ENCODE data around the gene FSIP1.
A peak's percentile ranks its signal among the peaks of the same experiment; 100 is the strongest.

Gene FSIP1

DNA sequence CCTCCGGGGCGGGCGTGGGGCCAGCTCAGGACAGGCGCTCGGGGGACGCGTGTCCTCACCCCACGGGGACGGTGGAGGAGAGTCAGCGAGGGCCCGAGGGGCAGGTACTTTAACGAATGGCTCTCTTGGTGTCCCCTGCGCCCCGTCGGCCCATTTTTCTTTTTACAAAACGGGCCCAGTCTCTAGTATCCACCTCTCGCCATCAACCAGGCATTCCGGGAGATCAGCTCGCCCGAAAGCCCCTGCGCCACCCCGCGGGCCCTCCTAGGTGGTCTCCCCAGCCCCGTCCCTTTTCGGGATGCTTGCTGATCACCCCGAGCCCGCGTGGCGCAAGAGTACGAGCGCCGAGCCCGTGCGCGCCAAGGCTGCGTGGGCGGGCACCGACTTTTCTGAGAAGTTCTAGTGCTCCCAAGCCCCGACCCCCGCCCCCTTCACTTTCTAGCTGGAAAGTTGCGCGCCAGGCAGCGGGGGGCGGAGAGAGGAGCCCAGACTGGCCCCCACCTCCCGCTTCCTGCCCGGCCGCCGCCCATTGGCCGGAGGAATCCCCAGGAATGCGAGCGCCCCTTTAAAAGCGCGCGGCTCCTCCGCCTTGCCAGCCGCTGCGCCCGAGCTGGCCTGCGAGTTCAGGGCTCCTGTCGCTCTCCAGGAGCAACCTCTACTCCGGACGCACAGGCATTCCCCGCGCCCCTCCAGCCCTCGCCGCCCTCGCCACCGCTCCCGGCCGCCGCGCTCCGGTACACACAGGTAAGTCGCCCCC, 202.0 kb downstream of the FSIP1 start, which contains the start of gene THBS1:
THBS1 (plus strand) TSS at position 595 of the 757 bp plus-strand sequence. CDS start 779 bp downstream, outside the sequence.
- peak; percentile 63 to 80 (median 70) for DNase-seq

GRCh38 chr15:39580117-39580484, 202.5 kb downstream of the FSIP1 start:
- peak; percentile 91 to 95 (median 95) for DNase-seq

DNA sequence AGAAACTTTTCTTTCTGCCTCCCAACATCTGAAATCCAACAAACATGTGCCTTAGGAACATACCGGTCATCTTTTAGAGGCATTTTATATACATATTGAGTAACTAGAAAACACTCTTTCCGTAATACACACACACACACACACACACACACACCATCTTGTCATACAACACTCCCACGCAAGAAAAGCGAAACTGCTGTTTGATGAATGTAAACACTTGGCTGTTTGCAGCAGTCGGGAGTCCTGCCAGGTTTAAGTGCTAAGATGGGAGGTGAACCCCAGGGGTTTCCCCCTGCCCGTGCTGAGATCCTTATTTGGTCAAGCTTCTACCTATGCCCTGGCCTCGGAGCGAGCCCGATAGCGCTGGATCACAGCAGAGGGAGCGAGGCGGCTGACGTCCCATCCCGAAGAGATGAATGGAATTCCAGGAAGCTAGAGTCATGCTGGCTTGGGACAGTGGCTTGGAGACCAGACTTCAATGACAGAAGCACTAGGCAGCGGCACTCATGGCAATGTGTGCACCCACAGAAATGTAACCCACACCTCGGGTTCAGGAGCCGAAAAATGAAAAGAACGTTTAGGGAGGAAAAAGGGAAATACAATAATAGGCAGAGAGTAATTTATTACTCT, 203.0 kb downstream of the FSIP1 start:
- DNase-seq, result peak; percentile 20 to 36 (median 27)

DNA sequence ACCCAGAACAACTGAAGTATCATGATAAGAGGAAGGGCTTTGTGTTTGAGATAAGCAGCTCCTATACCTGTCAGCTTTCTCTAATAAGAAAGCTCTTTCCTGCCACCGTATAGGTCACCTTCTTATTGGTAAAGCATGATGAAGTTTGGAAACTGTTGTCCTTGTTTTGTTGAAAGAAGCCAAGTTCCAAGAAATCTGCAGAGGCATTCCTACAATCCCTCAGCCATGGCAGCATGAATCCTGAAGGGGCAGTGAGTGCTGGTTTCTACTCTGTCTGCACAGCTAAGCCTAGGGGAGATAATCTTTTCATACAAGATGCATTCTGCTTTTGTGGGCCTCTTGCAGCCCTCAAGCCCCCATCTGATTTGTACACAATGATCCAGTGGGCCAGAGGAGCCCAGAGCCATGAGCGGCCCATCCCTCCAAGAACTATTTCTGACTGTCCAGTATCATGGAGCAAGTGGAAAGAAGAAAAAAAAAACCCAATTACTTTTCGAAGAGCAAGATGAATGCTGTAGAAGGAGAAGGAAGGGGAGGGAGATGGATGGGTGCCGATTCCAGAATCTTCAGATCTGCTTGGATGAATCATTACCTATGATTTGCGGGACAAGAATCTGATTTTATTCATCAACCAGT, 203.7 kb downstream of the FSIP1 start:
- DNase-seq, result no peak

DNA sequence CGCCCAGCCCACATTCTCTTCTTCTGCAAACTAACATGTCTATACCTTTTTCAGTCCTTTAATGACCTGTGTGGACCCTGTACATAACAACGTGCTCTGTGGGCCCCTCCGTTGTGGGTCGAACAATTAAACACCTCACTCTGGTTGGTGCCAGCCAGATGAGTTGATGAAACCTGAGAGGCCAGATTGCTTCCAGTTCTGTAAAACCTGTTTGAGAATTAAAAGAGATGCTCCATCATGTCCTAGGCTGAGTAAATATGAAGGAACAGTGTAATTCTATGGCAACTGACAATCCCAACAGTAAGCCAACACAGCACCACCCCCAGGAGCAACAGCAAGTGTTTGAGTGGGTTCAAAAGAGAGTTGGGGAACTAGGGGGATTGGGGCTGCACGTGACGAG, 207.5 kb downstream of the FSIP1 start:
- no peak for DNase-seq

GRCh38 chr15:39574427-39574826, 208.2 kb downstream of the FSIP1 start:
- peak; percentile 21 to 60 (median 46) for DNase-seq

GRCh38 chr15:39573844-39574243, 208.8 kb downstream of the FSIP1 start:
- peak in 2 of 3 donors; percentile 31 to 43 for DNase-seq

DNA sequence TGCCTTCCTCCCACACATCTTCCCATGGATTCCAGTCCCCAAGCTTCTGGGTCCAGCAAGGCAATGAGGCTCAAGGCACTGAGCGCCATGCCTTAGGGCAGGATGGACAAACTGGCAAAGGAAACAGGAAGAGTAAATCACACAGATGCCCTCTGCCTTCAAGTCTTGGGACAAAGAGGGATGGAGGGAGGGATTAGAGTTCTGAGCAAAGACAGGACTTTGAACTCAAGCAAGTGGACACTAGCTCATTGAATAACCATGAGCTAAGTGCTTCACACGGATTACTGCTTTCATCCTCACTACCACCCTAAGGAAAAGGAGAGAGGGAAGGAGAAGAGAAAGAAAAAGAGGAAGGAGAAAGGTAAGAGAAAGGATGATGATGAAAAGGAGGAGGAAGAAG, 209.4 kb downstream of the FSIP1 start:
- DNase-seq, result no peak

DNA sequence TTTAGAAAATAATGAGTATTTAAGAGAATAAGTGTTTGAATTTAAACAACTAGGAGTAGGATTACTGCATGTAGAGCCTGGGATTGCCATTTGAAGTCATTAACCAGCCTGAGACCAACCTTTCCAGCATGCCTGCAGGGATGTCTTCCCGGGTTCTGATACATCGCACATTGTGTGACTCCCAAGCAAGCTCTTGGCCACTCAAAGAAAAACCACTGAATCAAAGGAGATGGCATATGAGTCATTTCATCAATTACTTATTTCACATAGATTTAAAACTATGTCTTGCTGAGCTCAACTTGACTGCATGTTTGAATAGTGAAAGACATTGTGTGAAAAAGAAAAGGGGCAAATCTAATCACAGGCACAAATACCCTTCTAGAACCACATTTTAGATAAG, 216.8 kb downstream of the FSIP1 start:
- no peak for DNase-seq

DNA sequence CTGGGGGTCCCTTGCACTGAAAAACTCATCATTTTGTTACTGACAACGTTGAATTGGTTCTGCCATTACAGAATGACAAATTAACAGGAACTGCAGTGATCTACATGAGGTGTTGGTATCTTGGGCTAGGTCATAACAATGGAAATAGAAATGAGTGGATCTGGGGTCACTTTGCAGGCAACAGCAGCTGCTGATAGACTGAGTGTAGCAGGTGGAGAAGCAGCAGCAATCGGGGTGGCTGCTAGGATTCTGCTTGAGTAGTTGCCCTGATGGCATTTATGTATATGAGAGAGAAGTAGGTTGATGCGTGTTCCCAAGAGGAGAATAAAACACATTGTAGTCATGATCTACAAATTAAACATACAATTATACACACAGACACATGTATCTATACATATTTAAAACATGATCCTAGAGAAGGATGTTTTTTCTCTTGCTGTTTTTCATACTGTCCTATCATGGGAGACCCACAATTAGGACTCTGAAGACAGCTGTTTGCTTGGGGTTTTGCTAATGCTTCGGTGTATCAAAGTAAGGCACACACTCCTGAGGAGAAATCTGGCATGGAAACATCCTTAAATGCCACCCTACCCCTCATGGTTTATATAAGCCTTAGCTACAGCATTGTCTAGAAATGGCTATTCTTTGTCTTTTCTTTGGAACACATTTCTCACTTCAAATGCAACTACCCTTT, 217.5 kb downstream of the FSIP1 start:
- DNase-seq, result no peak

DNA sequence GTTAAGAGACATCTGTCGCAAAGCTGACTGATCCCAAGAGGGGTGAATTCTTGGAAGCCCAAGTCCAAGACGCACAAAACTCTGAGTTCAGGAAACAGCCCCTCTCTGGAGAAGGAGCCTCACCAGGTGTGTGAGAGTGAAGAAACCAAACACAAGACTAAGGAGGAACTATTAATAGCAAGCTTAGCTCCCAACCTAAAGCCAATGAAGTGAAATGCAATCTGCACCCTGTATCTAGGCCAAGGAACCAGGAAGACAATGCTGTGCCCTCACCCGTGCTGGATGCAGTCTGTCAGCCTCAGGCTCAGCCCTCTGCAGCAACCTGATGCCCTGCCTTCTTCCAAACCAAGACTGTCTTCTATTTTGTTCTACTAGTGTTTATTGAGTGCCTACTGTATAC, 224.2 kb downstream of the FSIP1 start:
- no peak for DNase-seq

GRCh38 chr15:39556461-39556860, 226.2 kb downstream of the FSIP1 start:
- no peak for DNase-seq

DNA sequence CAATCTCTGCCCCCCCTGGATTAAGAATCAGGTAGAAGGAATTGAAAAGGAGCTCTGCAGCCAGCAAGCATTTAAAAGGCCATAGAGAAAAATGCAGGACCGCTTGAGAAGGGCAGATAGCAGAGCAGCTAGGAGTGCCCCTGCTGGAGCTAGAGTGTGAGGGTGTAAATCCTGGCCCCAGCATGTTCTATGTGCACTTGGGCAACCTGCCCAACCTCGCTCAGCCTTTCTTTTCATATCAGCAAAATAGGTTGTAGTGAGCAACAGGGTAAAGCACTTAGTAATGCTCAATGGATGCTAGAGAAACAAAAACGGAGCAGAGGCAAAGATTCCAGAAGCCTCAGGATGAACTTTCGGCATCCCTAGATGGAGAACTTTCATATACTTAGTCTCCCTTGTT, 226.8 kb downstream of the FSIP1 start:
- DNase-seq, result no peak

- DNase-seq, result no peak
Measured at GRCh38 chr15:39554746-39555387, 227.8 kb downstream of the FSIP1 start.

GRCh38 chr15:39553947-39554693, 228.5 kb downstream of the FSIP1 start:
- no peak for DNase-seq

DNA sequence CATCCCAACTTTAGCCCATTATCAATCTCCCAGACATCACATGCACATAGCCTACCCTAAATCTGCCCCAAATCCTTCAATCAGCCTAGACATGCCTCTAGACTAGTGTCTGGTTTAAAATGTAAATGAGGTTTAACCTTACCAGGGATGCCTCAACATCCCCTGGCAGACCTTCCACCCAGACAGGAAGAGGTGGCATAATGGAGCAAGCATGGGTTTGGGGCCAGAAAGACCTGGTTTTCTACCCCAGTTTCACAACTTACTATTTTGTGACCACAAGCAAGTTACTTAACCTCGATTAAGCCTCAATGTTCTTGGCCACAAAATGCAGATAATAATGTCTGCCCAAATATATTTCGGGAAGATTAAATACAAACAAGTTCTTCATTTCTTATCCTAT, 230.1 kb downstream of the FSIP1 start:
- DNase-seq, result no peak

DNA sequence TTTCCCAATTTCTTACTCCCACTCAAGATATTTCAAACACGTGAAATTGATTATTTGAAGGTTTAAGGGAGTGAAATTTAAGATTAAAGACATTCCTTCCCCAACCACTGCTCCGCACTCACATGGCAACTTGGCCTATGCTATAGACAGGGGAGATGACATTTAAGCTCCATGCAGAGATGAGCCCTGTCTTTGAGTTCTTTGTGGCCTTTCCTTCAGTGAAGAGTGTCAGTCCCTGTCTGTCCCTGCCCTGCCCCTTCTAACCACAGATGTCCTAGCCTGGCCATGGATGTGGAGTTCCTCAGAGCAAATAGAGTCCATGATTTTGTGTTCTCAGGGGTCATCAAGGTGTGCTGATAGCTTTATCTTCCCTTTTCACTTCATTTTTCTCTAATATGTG, 231.2 kb downstream of the FSIP1 start:
- DNase-seq, result no peak
